A549 (cell line): ENCODE measurements around the gene THYN1.
A peak's percentile ranks its signal among the peaks of the same experiment; 100 is the strongest.

Source experiments
- CBX2 ChIP-seq: fragments of 200-600 bp; sonication (generic); IDR thresholded peaks from 2 replicates; pipeline ENCODE4 v1.6.1; 2016; ENCODE audit warnings: low read depth, mild to moderate bottlenecking, borderline replicate concordance
- CTCF ChIP-seq: fragments of >200 bp; sonication (Bioruptor Twin); formaldehyde crosslinking; IDR thresholded peaks from 3 replicates; pipeline ENCODE4 v1.5.1; 2016
- E2F6 ChIP-seq: IDR thresholded peaks from 2 replicates; pipeline ENCODE4 v1.6.1; 2012; ENCODE audit warnings: low read depth, borderline replicate concordance
- ELK1 ChIP-seq: fragments of 150-350 bp; IDR thresholded peaks from 2 replicates; pipeline ENCODE4 v1.6.1; 2014; ENCODE audit warnings: low read depth, mild to moderate bottlenecking, low read length
- HEYL ChIP-seq: fragments of 250-450 bp; sonication (Bioruptor Pico); IDR thresholded peaks from 2 replicates; pipeline ENCODE4 v1.8.0; 2021; ENCODE audit warnings: mild to moderate bottlenecking, moderate library complexity
- PBX3 ChIP-seq: IDR thresholded peaks from 2 replicates; pipeline ENCODE4 v1.6.1; 2012
- RARB ChIP-seq: fragments of 250-450 bp; sonication (Bioruptor Pico); IDR thresholded peaks from 2 replicates; pipeline ENCODE4 v1.8.0; 2021; ENCODE audit warnings: mild to moderate bottlenecking, moderate library complexity
- RNF2 ChIP-seq: fragments of 200-600 bp; sonication (generic); IDR thresholded peaks from 2 replicates; pipeline ENCODE4 v1.6.1; 2016; ENCODE audit warnings: low read depth, mild to moderate bottlenecking, antibody characterized with exemption, moderate library complexity, borderline replicate concordance
- SMC3 ChIP-seq: fragments of >200 bp; sonication (Bioruptor Twin); formaldehyde crosslinking; IDR thresholded peaks from 3 replicates; pipeline ENCODE4 v1.6.1; 2018; ENCODE audit warnings: inconsistent platforms
- ZFP36 ChIP-seq: fragments of 450-650 bp; IDR thresholded peaks from 2 replicates; pipeline ENCODE4 v1.6.1; 2014; ENCODE audit warnings: borderline replicate concordance; ENCODE audit not compliant: partially characterized antibody
- ZSCAN20 ChIP-seq: fragments of 250-450 bp; sonication (Bioruptor Pico); IDR thresholded peaks from 2 replicates; pipeline ENCODE4 v1.8.0; 2022; ENCODE audit warnings: mild to moderate bottlenecking, moderate library complexity

- TF ChIP-seq CTCF (peak; percentile 52), ZFP36 (no peak), RARB (CRISPR knock-in tag) (no peak), HEYL (CRISPR knock-in tag) (no peak), RNF2 (no peak), SMC3 (no peak), PBX3 (no peak), ZSCAN20 (CRISPR knock-in tag) (no peak), CBX2 (no peak), ELK1 (no peak), E2F6 (no peak)
Measured at GRCh38 chr11:134207538-134208239, 45.5 kb downstream of the THYN1 start.
